HepG2 (cell line): ENCODE results near the gene SAMD4A. TPM values are rescaled to one million over a fixed set of nuclear protein-coding genes. Genes with fewer than 3 reads are reported as not detected.

Experiments
- ATAC-seq: fragments of 200-7000 bp; cut with Tn5 transposase; 3 replicates; pipeline ENCODE4 v1.9.1; 2020; ENCODE audit warnings: mild to moderate bottlenecking, moderate library complexity
- BruUV-seq: library from RNA; stranded (reverse); fragments of 400-500 nt; replicated peaks from 2 replicates; lab custom pipeline; 2021; lab: Mats Ljungman, UMichigan
- CTCF ChIA-PET: fragments of 300-600 bp; formaldehyde crosslinking; extraction: SDS; loops from one replicate; lab custom pipeline; 2021; ENCODE audit warnings: low total read pairs, inconsistent platforms, low intra/inter-chr PET ratio; lab: Yijun Ruan, JAX
- POLR2A ChIA-PET: fragments of 350-600 bp; sonication (Branson Sonifier 250); formaldehyde crosslinking; loops from one replicate; lab custom pipeline; 2020; ENCODE audit warnings: antibody characterized with exemption, inconsistent platforms; lab: Yijun Ruan, JAX
- DNase-seq: peaks from one replicate; pipeline ENCODE4 v3.0.0-alpha.2; 2015; ENCODE audit warnings: low spot score
- FAIRE-seq: peaks from 3 replicates; lab custom pipeline; 2011; peaks lifted over from hg19 to GRCh38; lab: Jason Lieb, UNC
- H2AFZ ChIP-seq: one replicate; pipeline ENCODE4 v1.6.1; 2011; ENCODE audit warnings: low read length, inconsistent platforms
- H3K27ac ChIP-seq: fragments of 300-600 bp; 3 replicates; pipeline ENCODE4 v1.8.0; 2011; ENCODE audit warnings: mixed run types, mild to moderate bottlenecking, mixed read lengths, low read length, inconsistent platforms; ENCODE audit not compliant: insufficient read depth; ENCODE audit errors: extremely low read length
- H3K27me3 ChIP-seq, 2 experiments: fragments of 200-600 bp in 1 of 2; 2 replicates in 1 of 2; 3 replicates in 1 of 2; pipeline versions ENCODE4 v1.6.0 to v1.8.0; 2011; ENCODE audit warnings: low read length in 2 of 2, mild to moderate bottlenecking in 2 of 2, moderate library complexity in 2 of 2, inconsistent platforms in 1 of 2; ENCODE audit not compliant: insufficient read depth in 2 of 2, control insufficient read depth in 1 of 2
- H3K36me3 ChIP-seq, 2 experiments: fragments of 200-600 bp in 1 of 2; replicated peaks in 1 of 2; 2 replicates in 1 of 2; 3 replicates in 1 of 2; pipeline versions ENCODE4 v1.5.1 to v1.8.0; 2011; ENCODE audit warnings: low read length in 2 of 2, inconsistent platforms in 1 of 2; ENCODE audit not compliant: insufficient read depth in 2 of 2, control insufficient read depth in 1 of 2
- H3K4me1 ChIP-seq: 2 replicates; pipeline ENCODE4 v1.5.1; 2012; ENCODE audit warnings: low read length, inconsistent platforms; ENCODE audit not compliant: insufficient read depth
- H3K4me2 ChIP-seq: 2 replicates; pipeline ENCODE4 v1.6.0; 2011; ENCODE audit warnings: low read depth, low read length, inconsistent platforms
- H3K4me3 ChIP-seq, 3 experiments: fragments of 200-600 bp in 1 of 3; sonication (generic), shearing (Covaris generic) in 1 of 3; replicated peaks in 1 of 3; 2 replicates each; pipeline ENCODE4 v1.5.1; 2011 to 2016; ENCODE audit warnings: low read length in 3 of 3, inconsistent platforms in 2 of 3, low read depth in 2 of 3, mild to moderate bottlenecking in 2 of 3, control low read depth in 1 of 3, mixed read lengths in 1 of 3; ENCODE audit not compliant: insufficient read depth in 1 of 3
- H3K79me2 ChIP-seq: one replicate; pipeline ENCODE4 v1.6.1; 2011; ENCODE audit warnings: low read length, inconsistent platforms; ENCODE audit not compliant: insufficient read depth
- H3K9ac ChIP-seq: 2 replicates; pipeline ENCODE4 v1.6.0; 2011; ENCODE audit warnings: mild to moderate bottlenecking, low read depth, low read length, inconsistent platforms; ENCODE audit not compliant: insufficient read depth
- H3K9me3 ChIP-seq: 2 replicates; pipeline ENCODE4 v1.5.1; 2012; ENCODE audit warnings: mild to moderate bottlenecking, low read length
- H4K20me1 ChIP-seq: 2 replicates; pipeline ENCODE4 v1.6.0; 2011; ENCODE audit warnings: inconsistent platforms, mild to moderate bottlenecking, low read length, moderate library complexity; ENCODE audit not compliant: insufficient read depth
- ARNTL ChIP-seq: sonication (generic); formaldehyde crosslinking; IDR thresholded peaks from 2 replicates; pipeline ENCODE4 v1.4.0; 2020; ENCODE audit warnings: mild to moderate bottlenecking, missing genetic modification reagents
- EP300 ChIP-seq, 3 experiments: sonication (generic) in 1 of 3; formaldehyde crosslinking in 1 of 3; IDR thresholded peaks; 2 replicates each; pipeline versions ENCODE4 v1.5.1 to v1.6.1; 2011 to 2020; ENCODE audit warnings: low read depth in 2 of 3, low read length in 2 of 3, borderline replicate concordance in 1 of 3, improper control_type of control experiment in 1 of 3, mild to moderate bottlenecking in 1 of 3, missing genetic modification reagents in 1 of 3, moderate library complexity in 1 of 3
- ESRRA ChIP-seq: sonication (generic); formaldehyde crosslinking; IDR thresholded peaks from 2 replicates; pipeline ENCODE4 v1.5.1; 2020; ENCODE audit warnings: mild to moderate bottlenecking, low read depth, missing genetic modification reagents
- HNRNPUL1 ChIP-seq: fragments of 200-400 bp; formaldehyde crosslinking; IDR thresholded peaks from 2 replicates; pipeline ENCODE4 v1.6.1; 2017; ENCODE audit warnings: low read depth, mild to moderate bottlenecking, low read length, moderate library complexity
- NFRKB ChIP-seq: fragments of 450-650 bp; IDR thresholded peaks from 2 replicates; pipeline ENCODE4 v1.6.1; 2017
- SATB2 ChIP-seq: sonication (generic); formaldehyde crosslinking; IDR thresholded peaks from 2 replicates; pipeline ENCODE4 v1.5.0; 2020; ENCODE audit warnings: missing genetic modification reagents
- ZNF224 ChIP-seq: sonication (generic); formaldehyde crosslinking; IDR thresholded peaks from 2 replicates; pipeline ENCODE4 v1.5.0; 2020; ENCODE audit warnings: mild to moderate bottlenecking, missing genetic modification reagents
- ZNF569 ChIP-seq: sonication (generic); formaldehyde crosslinking; IDR thresholded peaks from 2 replicates; pipeline ENCODE4 v1.5.0; 2020; ENCODE audit warnings: mild to moderate bottlenecking, missing genetic modification reagents, moderate library complexity, borderline replicate concordance
- ZNF589 ChIP-seq: sonication (generic); formaldehyde crosslinking; conservative IDR thresholded peaks from 2 replicates; pipeline ENCODE4 v1.8.0; 2022; ENCODE audit warnings: mild to moderate bottlenecking, moderate library complexity, missing genetic modification reagents
- ZNF776 ChIP-seq: sonication (generic); formaldehyde crosslinking; IDR thresholded peaks from 2 replicates; pipeline ENCODE4 v1.4.0; 2020; ENCODE audit warnings: mild to moderate bottlenecking, missing genetic modification reagents
- WGBS: methylation state at CpG from one replicate; pipeline ENCODE4 v1.1.6; 2017; ENCODE audit warnings: low lambda C conversion rate; 5-methylcytosine and 5-hydroxymethylcytosine counted together
- in situ Hi-C: cut with HindIII; loops from 2 replicates; pipeline ENCODE4 v1.10.0; 2017; ENCODE audit warnings: low pct_unique_long_range_greater_than_20kb; ENCODE audit not compliant: extremely low pct_ligation_motif_present
- intact Hi-C: fragments of 100-400 bp; cut with micrococcal nuclease; formaldehyde crosslinking; loops from one replicate; pipeline ENCODE4 v1.10.0; 2022; ENCODE audit not compliant: unreplicated experiment
- polyA plus RNA-seq, 8 experiments: library from polyadenylated mRNA; depleted of rRNA in 3 of 8; stranded (reverse) in 7 of 8; unstranded in 1 of 8; fragments of >200 nt; fragmentation: Illumina TruSeq in 4 of 8; extraction: Trizol in 4 of 8; gene quantifications; 2 replicates each; pipeline versions ENCODE4 v1.2.1 to v1.2.3, GENCODE V29; 2011 to 2016; ENCODE audit warnings: low read depth in 4 of 8, missing spikeins in 1 of 8, mixed read lengths in 1 of 8; ENCODE audit not compliant: insufficient read depth in 1 of 8
- total RNA-seq, 5 experiments: library from RNA; depleted of rRNA; stranded (reverse); fragments of >200 nt; fragmentation: Illumina TruSeq; extraction: Trizol; gene quantifications; 2 replicates each; pipeline ENCODE4 v1.2.3, GENCODE V29; 2016; ENCODE audit warnings: low read depth in 1 of 5
- TF ChIP-seq, protein P1 (sequence below): sonication (generic); formaldehyde crosslinking; IDR thresholded peaks from 2 replicates; pipeline ENCODE4 v1.5.1; 2020; ENCODE audit warnings: mild to moderate bottlenecking, missing genetic modification reagents, borderline replicate concordance

The SAMD4A gene
- total and polyA plus RNA-seq, 2 of the 13 experiments (the other 11 are each of a cell fraction or from before 2014, with no cell fraction given) = 11.8 to 13.0 TPM

DNA sequence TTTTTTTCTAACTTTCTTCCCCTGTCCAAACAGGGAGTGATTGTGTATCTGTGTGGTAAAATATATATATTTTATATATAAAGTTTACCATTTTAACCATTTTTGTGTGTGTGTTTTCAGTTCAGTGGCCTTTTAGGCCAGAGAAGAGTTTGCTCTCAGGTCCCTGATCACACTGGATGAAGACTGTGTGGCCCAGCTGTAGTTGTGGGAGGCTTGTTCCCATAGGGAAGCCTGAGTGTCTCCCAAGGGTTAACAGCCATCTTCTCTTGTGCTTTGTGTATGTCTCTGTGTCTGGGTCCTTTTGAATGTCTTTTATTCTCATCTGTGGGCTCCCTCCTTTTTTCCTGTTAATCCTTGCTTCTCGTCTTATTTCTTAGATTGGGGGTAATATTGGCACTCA is 33.8 kb upstream of the SAMD4A start:
- no peak for ATAC-seq
- intact Hi-C loops = no loop called here
- in situ Hi-C loops = no loop called here
- Histone ChIP-seq H3K4me3 (no peak overlapping the region), H3K36me3 (no peaks in the 10 kb centered on the region; a peak in 2 of 5 replicates), H3K27ac (no peak overlapping the region), H3K4me1 (peaks cover 24% of the 10 kb centered on the region), H3K79me2 (no peaks in the 10 kb centered on the region), H4K20me1 (no peaks in the 10 kb centered on the region), H3K27me3 (no peaks in the 10 kb centered on the region)
- BruUV-seq = no TSS peak
- DNase-seq = no peak
- WGBS = 97% methylated on average over 1 of the region's 1 CpG
- ChIA-PET POLR2A (no interaction called here), CTCF (no interaction called here)
- no peak for TF ChIP-seq NFRKB
- TF ChIP-seq ZNF224 (CRISPR knock-in tag) = no peak
- no peak for TF ChIP-seq SATB2 (CRISPR knock-in tag)
- no peak for TF ChIP-seq ZNF569 (CRISPR knock-in tag)
- no peak for TF ChIP-seq ZNF776 (CRISPR knock-in tag)
- TF ChIP-seq, protein P1, sequence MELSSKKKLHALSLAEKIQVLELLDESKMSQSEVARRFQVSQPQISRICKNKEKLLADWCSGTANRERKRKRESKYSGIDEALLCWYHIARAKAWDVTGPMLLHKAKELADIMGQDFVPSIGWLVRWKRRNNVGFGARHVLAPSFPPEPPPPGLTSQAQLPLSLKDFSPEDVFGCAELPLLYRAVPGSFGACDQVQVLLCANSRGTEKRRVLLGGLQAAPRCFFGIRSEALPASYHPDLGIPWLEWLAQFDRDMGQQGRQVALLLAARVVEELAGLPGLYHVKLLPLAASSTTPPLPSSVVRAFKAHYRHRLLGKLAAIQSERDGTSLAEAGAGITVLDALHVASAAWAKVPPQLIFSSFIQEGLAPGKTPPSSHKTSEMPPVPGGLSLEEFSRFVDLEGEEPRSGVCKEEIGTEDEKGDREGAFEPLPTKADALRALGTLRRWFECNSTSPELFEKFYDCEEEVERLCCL (CRISPR knock-in tag) = no peak
- TF ChIP-seq ZNF589 (CRISPR knock-in tag) = no peak
- TF ChIP-seq HNRNPUL1 = no peak
- TF ChIP-seq EP300 (IDR thresholded peaks at IDR 0.05; ENCODE audit: low read depth in 2 of 2, low read length in 2 of 2) = no peak
- TF ChIP-seq EP300 (CRISPR knock-in tag; IDR thresholded peaks at IDR 0.05; ENCODE audit: borderline replicate concordance) = no peak
- TF ChIP-seq ESRRA (CRISPR knock-in tag) = no peak
- no peak for TF ChIP-seq ARNTL (CRISPR knock-in tag)
- TF ChIP-seq, all 625 proteins: peak for 0
- Histone ChIP-seq H2AFZ (no peak overlapping the region), H3K9me3 (no peaks in the 10 kb centered on the region), H3K9ac (no peak overlapping the region), H3K4me2 (no peak overlapping the region)
- FAIRE-seq = no peak
